ENCODE data around the gene ZNF577.

ZNF577 gene

DNA sequence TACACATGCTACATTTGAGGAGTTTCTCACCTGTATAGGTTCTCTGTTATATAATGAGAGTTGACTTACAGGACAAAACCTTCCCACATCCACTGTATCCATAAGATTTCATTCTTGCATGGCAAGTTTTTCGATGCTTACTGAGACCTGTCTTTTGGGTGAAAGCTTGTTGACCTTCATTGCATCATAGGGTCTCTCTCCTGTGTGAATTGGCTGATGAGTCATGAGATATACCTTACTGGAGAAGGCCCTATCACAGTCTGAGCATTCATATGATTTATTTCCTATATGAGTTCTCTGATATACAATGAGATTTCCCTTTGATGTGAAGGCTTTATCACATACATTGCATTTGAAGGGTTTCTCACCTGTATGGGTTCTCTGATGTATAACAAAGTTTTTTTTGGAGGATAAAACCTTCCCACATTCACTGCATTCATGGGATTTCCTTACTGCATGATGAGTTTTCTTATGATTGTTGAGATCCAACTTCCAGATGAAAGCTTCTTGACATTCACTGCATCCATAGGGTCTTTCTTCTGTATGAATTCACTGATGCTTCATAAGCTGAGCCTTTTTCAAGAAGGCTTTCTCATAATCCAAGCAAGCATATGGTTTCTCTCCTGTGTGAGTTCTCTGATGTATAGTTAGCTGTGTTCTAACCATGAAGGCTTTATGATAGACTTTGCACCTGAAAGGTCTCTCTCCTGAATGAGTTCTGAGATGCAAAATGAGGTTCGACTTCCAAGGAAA, 25.7 kb downstream of the ZNF577 start:
- no peak for DNase-seq

DNA sequence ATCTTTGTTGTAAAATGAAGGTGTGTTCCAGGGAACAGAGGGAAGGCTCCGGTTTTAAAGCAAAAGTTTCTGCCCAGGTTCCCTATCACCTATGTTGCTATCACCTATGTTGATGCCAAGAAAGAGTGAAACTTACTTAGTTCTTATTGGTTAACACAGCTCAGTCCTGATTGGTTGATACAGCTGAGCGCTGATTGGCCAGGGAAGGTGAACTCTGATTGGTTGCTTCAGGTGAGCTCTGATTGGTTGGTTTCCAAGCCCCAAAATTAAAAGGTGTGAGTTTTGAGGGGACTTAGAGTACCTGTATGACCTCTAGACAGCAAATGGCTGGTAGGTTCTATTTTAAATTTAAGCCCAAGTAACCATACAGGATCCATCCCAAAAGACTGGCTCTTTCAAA, 50.6 kb downstream of the ZNF577 start:
- DNase-seq: no peak

DNA sequence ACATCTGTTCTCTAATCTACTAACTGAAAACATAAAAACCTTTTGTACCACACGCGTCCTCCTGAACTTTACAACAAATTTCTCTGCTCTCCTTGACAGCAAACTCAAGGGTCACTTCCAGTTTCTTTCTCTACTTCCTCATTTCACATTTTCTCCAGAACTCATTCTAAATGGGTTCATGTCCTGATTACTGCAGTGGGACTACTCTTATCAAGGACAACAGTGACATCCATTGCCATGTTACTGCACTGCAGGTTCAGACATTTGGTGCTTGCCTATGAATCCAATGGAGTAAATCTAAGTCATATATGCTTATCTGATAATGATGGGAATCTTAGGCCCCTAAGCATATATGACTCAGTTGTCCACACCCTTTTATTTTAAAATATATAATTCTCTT, 57.5 kb downstream of the ZNF577 start:
- peak in 1 of 2 donors; percentile 51 for DNase-seq

DNA sequence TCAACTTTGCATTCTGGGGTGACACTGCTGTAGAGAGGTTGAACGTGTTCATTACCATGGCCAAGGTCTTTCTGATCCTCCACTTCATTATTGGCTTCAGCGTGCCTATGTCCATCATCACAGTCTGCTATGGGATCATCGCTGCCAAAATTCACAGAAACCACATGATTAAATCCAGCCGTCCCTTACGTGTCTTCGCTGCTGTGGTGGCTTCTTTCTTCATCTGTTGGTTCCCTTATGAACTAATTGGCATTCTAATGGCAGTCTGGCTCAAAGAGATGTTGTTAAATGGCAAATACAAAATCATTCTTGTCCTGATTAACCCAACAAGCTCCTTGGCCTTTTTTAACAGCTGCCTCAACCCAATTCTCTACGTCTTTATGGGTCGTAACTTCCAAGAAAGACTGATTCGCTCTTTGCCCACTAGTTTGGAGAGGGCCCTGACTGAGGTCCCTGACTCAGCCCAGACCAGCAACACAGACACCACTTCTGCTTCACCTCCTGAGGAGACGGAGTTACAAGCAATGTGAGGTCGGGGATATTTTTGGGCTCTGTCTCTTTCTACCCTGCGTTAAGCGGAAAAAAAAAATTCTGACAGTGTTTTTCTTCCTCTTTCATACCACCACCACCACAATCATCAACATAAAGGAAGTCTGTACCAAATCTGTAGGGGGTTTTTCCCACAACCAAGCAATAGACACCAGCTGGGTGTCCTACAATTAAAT, 63.3 kb downstream of the ZNF577 start:
- peak in 1 of 2 donors; percentile 66 for DNase-seq

DNA sequence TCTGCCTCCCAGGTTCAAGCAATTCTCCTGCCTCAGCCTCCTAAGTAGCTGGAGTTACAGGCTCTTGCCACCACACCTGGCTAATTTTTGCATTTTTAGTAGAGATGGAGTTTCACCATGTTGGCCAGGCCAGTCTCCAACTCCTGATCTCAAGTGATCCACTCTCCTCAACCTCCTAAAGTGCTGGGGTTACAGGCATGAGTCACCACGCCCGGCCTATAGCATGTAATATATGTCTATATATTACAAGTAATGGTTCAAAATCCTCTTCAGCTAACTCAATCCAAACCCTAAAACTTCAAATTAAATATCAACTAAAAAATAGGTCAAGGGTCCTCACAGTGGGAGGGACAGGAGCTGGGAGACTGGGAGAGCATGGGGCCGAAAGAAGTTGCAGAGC, 64.8 kb downstream of the ZNF577 start:
- DNase-seq: no peak

DNA sequence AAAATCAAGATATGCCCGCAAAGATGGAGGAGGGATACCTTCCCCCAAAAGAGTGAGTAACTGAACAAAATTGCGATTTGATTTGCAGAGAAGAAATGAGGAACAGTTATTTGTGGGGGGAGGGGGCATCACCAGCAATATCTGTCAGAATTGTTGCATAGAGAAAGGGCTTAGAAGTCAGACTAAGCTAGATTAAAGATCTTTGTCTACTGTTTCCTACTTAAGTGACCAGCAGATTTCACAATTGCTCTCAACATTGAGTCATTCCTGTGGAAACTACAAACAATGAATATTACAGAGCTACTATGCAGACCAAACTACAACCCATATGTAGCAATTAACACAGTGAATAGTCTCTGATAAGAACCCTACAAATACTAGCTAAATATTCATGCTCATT, 65.4 kb downstream of the ZNF577 start:
- DNase-seq: peak in 1 of 2 donors; percentile 51

DNA sequence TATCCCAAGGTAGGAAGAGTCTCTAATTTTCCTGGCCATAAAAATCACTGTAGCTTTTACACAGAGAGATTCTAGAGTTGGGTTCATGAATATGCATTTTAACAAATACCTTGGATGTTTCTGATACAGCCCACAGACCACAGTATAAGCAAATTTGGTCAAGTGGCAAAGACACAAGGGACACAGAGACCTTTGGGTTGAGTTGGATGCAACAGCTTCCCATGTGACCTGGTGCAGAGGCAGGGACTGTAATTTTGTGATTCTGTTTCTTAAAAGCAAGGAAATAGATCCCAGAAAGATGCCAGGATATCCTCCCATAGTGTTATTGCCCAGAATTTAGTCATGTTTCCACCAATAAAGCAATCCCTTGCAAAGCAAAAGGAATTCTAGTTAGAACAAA, 65.8 kb downstream of the ZNF577 start:
- DNase-seq: no peak

DNA sequence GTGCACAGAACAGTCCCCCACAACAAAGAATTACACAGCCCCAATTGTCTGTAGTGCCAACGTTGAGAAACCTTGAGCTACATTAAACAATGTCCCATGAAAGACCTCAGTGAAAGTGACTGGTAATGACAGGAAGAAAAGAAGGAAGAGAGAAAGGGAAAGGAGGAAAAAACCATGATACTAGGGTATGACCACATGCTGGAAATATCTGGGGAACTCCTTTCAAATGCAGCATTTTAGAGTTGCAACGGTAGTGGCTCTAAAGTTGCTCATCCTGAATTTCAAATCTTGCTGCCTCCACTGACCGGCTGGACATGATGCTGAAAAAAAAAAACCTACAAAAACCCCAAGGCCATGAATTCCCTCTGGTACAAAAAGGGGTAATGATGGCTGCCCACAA, 66.3 kb downstream of the ZNF577 start:
- DNase-seq: no peak
